Measurements from ENCODE around the gene TMEM184C. TPM values are rescaled to one million over a fixed set of nuclear protein-coding genes. Genes with fewer than 3 reads are reported as not detected.

TMEM184C gene
- total RNA-seq, 4 donors from 2014 or later = 14.9 to 40.3 (median 25.5) TPM

DNA sequence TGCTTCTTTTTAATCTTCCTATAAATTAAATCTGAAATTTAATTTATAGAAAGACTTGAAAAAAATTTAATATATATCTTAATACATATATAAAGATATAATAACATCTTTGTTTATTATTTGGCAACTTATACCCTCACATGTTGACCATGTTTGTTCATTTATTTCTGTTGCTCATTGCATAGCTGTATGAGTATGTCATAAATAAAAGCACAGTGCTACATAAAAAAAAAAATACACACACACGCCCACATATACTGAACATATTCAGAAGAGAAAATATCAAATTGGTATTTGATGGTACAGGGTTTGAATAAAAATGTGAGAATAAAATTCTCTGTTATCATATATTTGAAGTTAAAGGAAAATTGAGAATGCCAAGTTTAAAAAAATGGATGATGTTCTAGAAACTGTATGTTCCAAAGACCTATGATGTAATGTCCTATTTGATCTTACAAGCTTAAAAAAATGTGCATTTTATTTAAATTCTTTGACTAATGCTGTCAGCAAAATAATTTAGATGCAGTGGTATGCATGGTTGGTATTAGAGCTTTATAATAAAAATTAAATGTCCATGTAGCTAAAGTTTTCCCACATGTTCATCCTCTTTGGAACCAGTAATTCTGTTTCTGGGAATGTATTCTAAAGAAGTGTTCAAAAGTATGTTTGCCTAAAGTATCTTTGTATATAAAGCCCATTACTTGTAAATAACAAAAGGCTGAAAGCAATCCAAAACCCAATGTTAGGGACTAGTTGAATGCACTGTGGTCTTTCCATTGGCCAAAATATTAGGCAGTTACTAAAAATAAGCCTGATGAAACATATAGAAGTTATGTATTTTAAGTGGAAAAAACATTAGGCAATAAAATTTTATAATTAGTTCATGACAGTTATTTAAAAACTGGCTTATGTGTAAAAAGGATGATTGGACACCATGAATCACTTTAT lies 12.9 kb downstream of the TMEM184C start:
- in situ Hi-C loops (cut with MboI; ENCODE audit: low pct_ligation_motif_present in 1 of 4, low pct_unique_long_range_greater_than_20kb in 1 of 4, low sequenced_read_pairs in 3 of 4) (no loop called here), intact Hi-C loops (cut with DNase I; ENCODE audit: low total_unique reads) (no loop called here)
- H3K4me3 ChIP-seq = no peak overlapping the region
- H3K4me1 ChIP-seq = peaks cover 0 to 2% (median 0%) of the 10 kb centered on the region in 4 donors
- no peak for TF ChIP-seq POLR2A (IDR thresholded peaks at IDR 0.05)
- TF ChIP-seq, protein P1, sequence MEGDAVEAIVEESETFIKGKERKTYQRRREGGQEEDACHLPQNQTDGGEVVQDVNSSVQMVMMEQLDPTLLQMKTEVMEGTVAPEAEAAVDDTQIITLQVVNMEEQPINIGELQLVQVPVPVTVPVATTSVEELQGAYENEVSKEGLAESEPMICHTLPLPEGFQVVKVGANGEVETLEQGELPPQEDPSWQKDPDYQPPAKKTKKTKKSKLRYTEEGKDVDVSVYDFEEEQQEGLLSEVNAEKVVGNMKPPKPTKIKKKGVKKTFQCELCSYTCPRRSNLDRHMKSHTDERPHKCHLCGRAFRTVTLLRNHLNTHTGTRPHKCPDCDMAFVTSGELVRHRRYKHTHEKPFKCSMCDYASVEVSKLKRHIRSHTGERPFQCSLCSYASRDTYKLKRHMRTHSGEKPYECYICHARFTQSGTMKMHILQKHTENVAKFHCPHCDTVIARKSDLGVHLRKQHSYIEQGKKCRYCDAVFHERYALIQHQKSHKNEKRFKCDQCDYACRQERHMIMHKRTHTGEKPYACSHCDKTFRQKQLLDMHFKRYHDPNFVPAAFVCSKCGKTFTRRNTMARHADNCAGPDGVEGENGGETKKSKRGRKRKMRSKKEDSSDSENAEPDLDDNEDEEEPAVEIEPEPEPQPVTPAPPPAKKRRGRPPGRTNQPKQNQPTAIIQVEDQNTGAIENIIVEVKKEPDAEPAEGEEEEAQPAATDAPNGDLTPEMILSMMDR (IDR thresholded peaks at IDR 0.05) = no peak
- no peak for TF ChIP-seq EP300 (IDR thresholded peaks at IDR 0.05; ENCODE audit: low read depth)
- TF ChIP-seq POLR2AphosphoS5 (IDR thresholded peaks at IDR 0.05) = no peak
- H3K36me3 ChIP-seq = peaks cover 0 to 70% (median 31%) of the 10 kb centered on the region in 4 donors
- no peak overlapping the region for H3K27ac ChIP-seq
- WGBS, 2 donors (ENCODE audit: low coverage in 1 of 2) = 80 to 87% methylated on average over 1 of the region's 1 CpG
- DNase-seq = no peak
- H3K27me3 ChIP-seq = no peaks in the 10 kb centered on the region
- no peaks in the 10 kb centered on the region for H3K9me3 ChIP-seq

DNA sequence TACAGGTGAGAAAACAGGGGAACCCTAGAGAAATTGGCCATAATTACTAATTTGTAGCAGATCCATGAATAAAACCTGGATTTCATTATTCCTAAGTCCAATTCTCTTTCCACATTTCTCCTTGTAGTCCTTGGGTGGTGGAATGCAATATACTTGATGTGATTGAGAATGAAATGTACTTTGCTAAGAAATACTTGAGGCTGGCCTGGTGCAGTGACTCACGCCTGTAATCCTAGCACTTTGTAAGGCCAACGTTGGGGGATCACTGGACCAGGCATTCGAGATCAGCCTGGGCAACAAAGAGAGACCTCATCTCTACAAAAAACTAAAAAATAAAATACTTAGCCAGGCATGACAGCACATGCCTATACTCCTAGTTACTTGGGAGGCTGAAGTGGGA lies 15.9 kb downstream of the TMEM184C start:
- H3K36me3 ChIP-seq = peaks cover 0 to 72% (median 33%) of the 10 kb centered on the region in 4 donors

DNA sequence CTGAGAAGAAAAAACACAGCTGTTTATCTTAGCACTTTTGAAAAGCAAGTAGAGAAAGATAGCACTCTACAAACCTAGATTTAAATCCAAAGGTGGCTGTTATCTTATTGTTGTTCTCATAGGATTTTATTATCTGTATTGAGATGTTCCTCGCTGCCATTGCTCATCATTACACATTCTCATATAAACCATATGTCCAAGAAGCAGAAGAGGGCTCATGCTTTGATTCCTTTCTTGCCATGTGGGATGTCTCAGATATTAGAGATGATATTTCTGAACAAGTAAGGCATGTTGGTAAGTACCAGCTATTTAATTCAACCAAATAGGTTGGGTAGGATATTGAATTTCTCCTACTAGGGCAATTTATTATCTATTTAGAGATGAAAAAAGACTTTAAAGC lies 16.4 kb downstream of the TMEM184C start:
- Histone ChIP-seq H3K4me1 (peaks cover 0 to 2% (median 0%) of the 10 kb centered on the region in 4 donors), H3K27ac (no peak overlapping the region), H3K4me3 (no peak overlapping the region), H3K27me3 (no peaks in the 10 kb centered on the region), H3K9me3 (no peaks in the 10 kb centered on the region), H3K36me3 (peaks cover 0 to 70% (median 35%) of the 10 kb centered on the region in 4 donors)
- DNase-seq = no peak
- in situ Hi-C loops (cut with MboI; ENCODE audit: low pct_ligation_motif_present in 1 of 4, low pct_unique_long_range_greater_than_20kb in 1 of 4, low sequenced_read_pairs in 3 of 4) = no loop called here
- no peak for TF ChIP-seq POLR2A (IDR thresholded peaks at IDR 0.05)
- no peak for TF ChIP-seq EP300 (IDR thresholded peaks at IDR 0.05; ENCODE audit: low read depth)
- TF ChIP-seq, protein P1 (IDR thresholded peaks at IDR 0.05) = no peak
- no peak for TF ChIP-seq POLR2AphosphoS5 (IDR thresholded peaks at IDR 0.05)
- 93 to 100% methylated on average over 1 of the region's 1 CpG for WGBS, 2 donors (ENCODE audit: low coverage in 1 of 2)
- intact Hi-C loops (cut with DNase I; ENCODE audit: low total_unique reads) = no loop called here

More for the DNA sequence above, 15.9 kb downstream of the TMEM184C start:
- Histone ChIP-seq H3K27me3 (no peaks in the 10 kb centered on the region), H3K4me3 (no peak overlapping the region), H3K27ac (no peak overlapping the region), H3K4me1 (peaks cover 0 to 2% (median 0%) of the 10 kb centered on the region in 4 donors), H3K9me3 (no peaks in the 10 kb centered on the region)
- TF ChIP-seq, protein P1 (IDR thresholded peaks at IDR 0.05) = no peak
- 86 to 88% methylated on average over 3 of the region's 3 CpGs for WGBS, 2 donors (ENCODE audit: low coverage in 1 of 2)
- in situ Hi-C loops (cut with MboI; ENCODE audit: low pct_ligation_motif_present in 1 of 4, low pct_unique_long_range_greater_than_20kb in 1 of 4, low sequenced_read_pairs in 3 of 4) = no loop called here
- intact Hi-C loops (cut with DNase I; ENCODE audit: low total_unique reads) = no loop called here
- no peak for DNase-seq

DNA sequence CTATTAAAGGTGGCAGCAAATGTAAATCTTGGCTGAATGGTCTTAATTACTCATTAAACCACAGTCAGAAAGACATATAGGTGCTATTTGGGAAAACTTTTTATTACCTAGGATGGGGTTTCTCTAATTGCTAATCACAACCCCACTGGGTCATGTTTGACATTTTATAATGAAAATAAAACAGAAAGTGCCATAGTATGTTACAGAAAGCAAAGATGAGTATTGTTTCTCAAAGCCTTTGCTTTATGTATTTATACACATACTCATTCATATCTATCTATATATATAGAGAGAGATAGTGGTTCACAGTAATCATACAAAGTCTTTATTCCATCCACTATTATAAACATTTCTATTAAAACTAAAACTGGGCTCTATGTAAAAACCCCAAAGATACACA lies 18.2 kb downstream of the TMEM184C start:
- no peak for DNase-seq
- Histone ChIP-seq H3K4me3 (no peak overlapping the region), H3K4me1 (peaks cover 0 to under 1% (median 0%) of the 10 kb centered on the region in 4 donors), H3K36me3 (peaks cover 0 to 62% (median 27%) of the 10 kb centered on the region in 4 donors), H3K27ac (no peak overlapping the region), H3K9me3 (no peaks in the 10 kb centered on the region), H3K27me3 (no peaks in the 10 kb centered on the region)
- no peak for TF ChIP-seq POLR2A (IDR thresholded peaks at IDR 0.05)
- TF ChIP-seq EP300 (IDR thresholded peaks at IDR 0.05; ENCODE audit: low read depth) = no peak
- no peak for TF ChIP-seq POLR2AphosphoS5 (IDR thresholded peaks at IDR 0.05)
- TF ChIP-seq, protein P1 (IDR thresholded peaks at IDR 0.05) = no peak
- in situ Hi-C loops (cut with MboI; ENCODE audit: low pct_ligation_motif_present in 1 of 4, low pct_unique_long_range_greater_than_20kb in 1 of 4, low sequenced_read_pairs in 3 of 4) = no loop called here
- intact Hi-C loops (cut with DNase I; ENCODE audit: low total_unique reads) = no loop called here

Measured in transverse colon (tissue), 4 donors.